MM.1S (cell line): ENCODE results near the gene C10orf90.

Experiments used
- DNase-seq: peaks from one replicate; pipeline ENCODE4 v3.0.0-alpha.2; 2015
- H2AFZ ChIP-seq: fragments of 300-600 bp; sonication (generic); 2 replicates; pipeline ENCODE4 v1.6.0; 2016; ENCODE audit warnings: antibody characterized with exemption, low read length
- H3F3A ChIP-seq: fragments of 300-600 bp; sonication (generic); 2 replicates; pipeline ENCODE4 v1.6.1; 2016; ENCODE audit warnings: mild to moderate bottlenecking, antibody characterized with exemption, low read length, moderate library complexity, mixed read lengths; ENCODE audit not compliant: insufficient read depth
- H3K27ac ChIP-seq: fragments of 300-600 bp; sonication (generic); 2 replicates; pipeline ENCODE4 v1.5.1; 2016; ENCODE audit warnings: mild to moderate bottlenecking, low read length
- H3K27me3 ChIP-seq: fragments of 300-600 bp; sonication (generic); replicated peaks from 2 replicates; pipeline ENCODE4 v1.6.0; 2016; ENCODE audit warnings: low read length; ENCODE audit not compliant: insufficient read depth
- H3K36me3 ChIP-seq: fragments of 300-600 bp; sonication (generic); replicated peaks from 2 replicates; pipeline ENCODE4 v1.6.1; 2016; ENCODE audit warnings: mild to moderate bottlenecking, low read length, mixed read lengths; ENCODE audit not compliant: insufficient read depth
- H3K4me1 ChIP-seq: fragments of 300-600 bp; sonication (generic); 2 replicates; pipeline ENCODE4 v1.6.1; 2016; ENCODE audit warnings: low read length, mixed read lengths
- H3K4me2 ChIP-seq: fragments of 300-600 bp; sonication (generic); 2 replicates; pipeline ENCODE4 v1.6.0; 2016; ENCODE audit warnings: low read depth, low read length
- H3K4me3 ChIP-seq: fragments of 300-600 bp; sonication (generic); 2 replicates; pipeline ENCODE4 v1.5.1; 2016; ENCODE audit warnings: low read length, mixed read lengths
- H3K79me2 ChIP-seq: fragments of 300-600 bp; sonication (generic); 2 replicates; pipeline ENCODE4 v1.6.1; 2016; ENCODE audit warnings: mixed run types, low read length, mixed read lengths
- H3K9ac ChIP-seq: fragments of 300-600 bp; sonication (generic); 2 replicates; pipeline ENCODE4 v1.6.1; 2016; ENCODE audit warnings: low read length, mixed read lengths
- H3K9me2 ChIP-seq: fragments of 300-600 bp; sonication (generic); replicated peaks from 2 replicates; pipeline ENCODE4 v1.6.1; 2016; ENCODE audit warnings: mild to moderate bottlenecking, low read length, mixed read lengths; ENCODE audit not compliant: insufficient read depth
- H3K9me3 ChIP-seq: fragments of 300-600 bp; sonication (generic); replicated peaks from 2 replicates; pipeline ENCODE4 v1.6.1; 2016; ENCODE audit warnings: mild to moderate bottlenecking, low read length, mixed read lengths; ENCODE audit not compliant: insufficient read depth
- H4K20me1 ChIP-seq: fragments of 300-600 bp; sonication (generic); 2 replicates; pipeline ENCODE4 v1.6.1; 2016; ENCODE audit warnings: mild to moderate bottlenecking, low read length, moderate library complexity, mixed read lengths; ENCODE audit not compliant: insufficient read depth
- CTCF ChIP-seq: fragments of 300-600 bp; sonication (generic); IDR thresholded peaks from 2 replicates; pipeline ENCODE4 v1.5.1; 2016; ENCODE audit warnings: antibody characterized with exemption, low read length, mixed read lengths
- EZH2 ChIP-seq: fragments of 300-600 bp; sonication (generic); optimal IDR thresholded peaks from 2 replicates; pipeline ENCODE3; 2017; ENCODE audit warnings: low read depth, mild to moderate bottlenecking, antibody characterized with exemption, low read length, mixed read lengths
- EZH2phosphoT487 ChIP-seq: fragments of 300-600 bp; sonication (generic); IDR thresholded peaks from 2 replicates; pipeline ENCODE4 v1.6.1; 2018; ENCODE audit warnings: antibody characterized with exemption, low read length

The C10orf90 gene

GRCh38 chr10:126691456-126691855 is 21.0 kb upstream of the C10orf90 start:
- Histone ChIP-seq H3K36me3 (no peaks in the 10 kb centered on the region), H3K4me1 (no peaks in the 10 kb centered on the region), H3K4me3 (no peak overlapping the region), H2AFZ (no peak overlapping the region), H3F3A (no peaks in the 10 kb centered on the region), H3K9ac (no peak overlapping the region), H3K27ac (no peak overlapping the region), H3K27me3 (no peaks in the 10 kb centered on the region), H3K4me2 (no peak overlapping the region), H3K9me2 (no peaks in the 10 kb centered on the region), H3K79me2 (no peaks in the 10 kb centered on the region), H4K20me1 (no peaks in the 10 kb centered on the region), H3K9me3 (no peaks in the 10 kb centered on the region)
- no peak for DNase-seq
- TF ChIP-seq EZH2 = no peak
- no peak for TF ChIP-seq EZH2phosphoT487
- no peak for TF ChIP-seq CTCF

- TF ChIP-seq EZH2phosphoT487 = no peak
- TF ChIP-seq EZH2 = no peak
- TF ChIP-seq CTCF = no peak
- no peaks in the 10 kb centered on the region for H3F3A ChIP-seq
- H3K9ac ChIP-seq = no peak overlapping the region
- H3K9me2 ChIP-seq = no peaks in the 10 kb centered on the region
- H3K4me3 ChIP-seq = no peak overlapping the region
- H4K20me1 ChIP-seq = no peaks in the 10 kb centered on the region
- no peaks in the 10 kb centered on the region for H3K9me3 ChIP-seq
- no peaks in the 10 kb centered on the region for H3K79me2 ChIP-seq
- no peak overlapping the region for H2AFZ ChIP-seq
- no peak overlapping the region for H3K4me2 ChIP-seq
- no peaks in the 10 kb centered on the region for H3K36me3 ChIP-seq
- no peaks in the 10 kb centered on the region for H3K4me1 ChIP-seq
- no peak overlapping the region for H3K27ac ChIP-seq
- no peaks in the 10 kb centered on the region for H3K27me3 ChIP-seq
- DNase-seq = no peak
These were observed 20.0 kb upstream of the C10orf90 start for GRCh38 chr10:126690534-126690933.

GRCh38 chr10:126689461-126689994 is 19.0 kb upstream of the C10orf90 start:
- Histone ChIP-seq H3K9me3 (no peaks in the 10 kb centered on the region), H3K4me2 (no peak overlapping the region), H3K4me1 (no peaks in the 10 kb centered on the region), H2AFZ (no peak overlapping the region), H3K4me3 (no peak overlapping the region), H3K27ac (no peak overlapping the region), H3K9me2 (no peaks in the 10 kb centered on the region), H3K27me3 (no peaks in the 10 kb centered on the region), H3F3A (no peaks in the 10 kb centered on the region), H3K79me2 (no peaks in the 10 kb centered on the region), H3K36me3 (no peaks in the 10 kb centered on the region), H4K20me1 (no peaks in the 10 kb centered on the region), H3K9ac (no peak overlapping the region)
- no peak for DNase-seq
- no peak for TF ChIP-seq EZH2phosphoT487
- TF ChIP-seq EZH2 = no peak
- no peak for TF ChIP-seq CTCF
